MCF 10A (cell line): Measurements from ENCODE around the gene FLNC. TPM values are rescaled to one million over a fixed set of nuclear protein-coding genes. Genes with fewer than 3 reads are reported as not detected.

Experiments used
- BruUV-seq: library from RNA; stranded (reverse); fragments of 400-500 nt; replicated peaks from 2 replicates; lab custom pipeline; 2021; lab: Mats Ljungman, UMichigan
- CTCF ChIA-PET: fragments of 300-600 bp; sonication (Branson Sonifier 250); formaldehyde crosslinking; extraction: SDS; loops from one replicate; lab custom pipeline; 2021; ENCODE audit warnings: antibody characterized with exemption, inconsistent platforms; lab: Yijun Ruan, JAX
- POLR2A ChIA-PET: fragments of 300-600, 350-650 bp; sonication (Branson Sonifier 250); formaldehyde crosslinking; extraction: SDS; loops from one replicate; lab custom pipeline; 2020; ENCODE audit warnings: antibody characterized with exemption, inconsistent platforms; lab: Yijun Ruan, JAX
- DNase-seq: peaks from one replicate; pipeline ENCODE4 v3.0.0-alpha.2; 2018; ENCODE audit not compliant: unreplicated experiment
- H3K27ac Mint-ChIP-seq: one replicate; pipeline ENCODE4 v1.8.0; 2022; ENCODE audit warnings: mild to moderate bottlenecking, low read depth, mixed read lengths; ENCODE audit not compliant: unreplicated experiment
- H3K27me3 Mint-ChIP-seq: one replicate; pipeline ENCODE4 v1.8.0; 2022; ENCODE audit warnings: mixed read lengths; ENCODE audit not compliant: insufficient read depth, unreplicated experiment
- H3K36me3 Mint-ChIP-seq: one replicate; pipeline ENCODE4 v1.8.0; 2022; ENCODE audit warnings: mild to moderate bottlenecking, moderate library complexity, mixed read lengths; ENCODE audit not compliant: insufficient read depth, unreplicated experiment
- H3K4me1 Mint-ChIP-seq: one replicate; pipeline ENCODE4 v1.8.0; 2022; ENCODE audit warnings: mixed read lengths; ENCODE audit not compliant: insufficient read depth, unreplicated experiment
- H3K4me3 Mint-ChIP-seq: one replicate; pipeline ENCODE4 v1.8.0; 2022; ENCODE audit warnings: mild to moderate bottlenecking, moderate library complexity, mixed read lengths; ENCODE audit not compliant: unreplicated experiment
- H3K9me3 Mint-ChIP-seq: one replicate; pipeline ENCODE4 v1.8.0; 2022; ENCODE audit warnings: mixed read lengths; ENCODE audit not compliant: unreplicated experiment
- CTCF ChIP-seq: fragments of 200-600 bp; IDR thresholded peaks from one replicate; pipeline ENCODE4 v1.8.0; 2022; ENCODE audit warnings: antibody characterized with exemption, mild to moderate bottlenecking; ENCODE audit not compliant: unreplicated experiment
- intact Hi-C: fragments of 100-400 bp; cut with micrococcal nuclease; formaldehyde crosslinking; loops from 2 replicates; pipeline ENCODE4 v1.14.1; 2022
- total RNA-seq: library from RNA; stranded (reverse); gene quantifications from 2 replicates; pipeline ENCODE4 v1.2.3, GENCODE V29; 2022

Gene FLNC
- total RNA-seq, 1 experiment from 2014 or later, result 0.28 TPM

DNA sequence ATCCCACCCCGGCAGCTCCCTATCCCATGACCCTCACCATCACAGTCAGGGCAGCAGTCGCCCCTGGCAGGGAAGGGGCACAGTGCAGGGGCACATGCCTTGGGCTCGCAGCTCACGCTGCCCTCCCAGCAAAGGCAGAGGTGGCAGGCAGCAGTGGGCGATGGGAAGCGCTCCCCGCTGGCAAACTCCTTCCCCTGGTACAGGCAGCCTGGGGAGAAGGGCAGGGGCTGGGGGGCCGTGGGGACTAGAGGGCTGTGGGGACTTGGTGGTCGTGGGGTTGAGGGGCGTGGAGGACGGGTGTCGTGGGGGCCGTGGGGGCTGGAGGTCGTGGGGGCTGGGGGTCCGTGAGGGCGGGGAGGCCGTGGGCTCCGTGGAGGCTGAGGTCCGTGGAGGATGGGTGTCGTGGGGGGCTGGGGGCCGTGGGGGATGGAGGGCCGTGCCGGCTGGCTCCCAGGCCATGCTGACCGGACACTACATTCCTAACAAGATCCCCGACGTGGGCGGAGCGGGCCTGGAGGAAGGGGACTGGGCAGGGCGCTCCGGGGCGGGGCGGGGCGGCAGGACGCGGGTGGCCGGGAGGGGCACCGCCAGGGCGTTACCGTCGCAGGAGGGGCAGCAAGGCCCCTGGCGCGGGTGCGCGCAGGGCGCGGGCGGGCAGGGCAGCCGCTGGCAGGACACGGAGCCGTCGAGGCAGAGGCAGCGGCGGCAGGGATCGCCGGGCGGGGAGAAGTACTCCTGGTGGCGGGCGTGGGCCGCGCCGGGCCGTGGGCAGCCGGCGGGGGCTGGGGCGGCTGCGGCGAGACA is 60.3 kb downstream of the FLNC start:
- H3K27ac Mint-ChIP-seq, result no peak overlapping the region
- BruUV-seq, result no TSS peak
- H3K4me1 Mint-ChIP-seq, result peaks cover 10% of the 10 kb centered on the region
- POLR2A ChIA-PET, result no interaction called here
- H3K4me3 Mint-ChIP-seq, result no peak overlapping the region
- no peaks in the 10 kb centered on the region for H3K27me3 Mint-ChIP-seq
- TF ChIP-seq CTCF, result no peak
- DNase-seq, result peak; percentile 29
- H3K9me3 Mint-ChIP-seq, result no peaks in the 10 kb centered on the region
- CTCF ChIA-PET, result interaction anchor here (0.6 kb wide), 2 partner anchors 12 to 161 kb away, joined by 3 to 6 read pairs; no protein-coding TSS in a partner anchor
- intact Hi-C loops, result no loop called here
- H3K36me3 Mint-ChIP-seq, result no peaks in the 10 kb centered on the region

DNA sequence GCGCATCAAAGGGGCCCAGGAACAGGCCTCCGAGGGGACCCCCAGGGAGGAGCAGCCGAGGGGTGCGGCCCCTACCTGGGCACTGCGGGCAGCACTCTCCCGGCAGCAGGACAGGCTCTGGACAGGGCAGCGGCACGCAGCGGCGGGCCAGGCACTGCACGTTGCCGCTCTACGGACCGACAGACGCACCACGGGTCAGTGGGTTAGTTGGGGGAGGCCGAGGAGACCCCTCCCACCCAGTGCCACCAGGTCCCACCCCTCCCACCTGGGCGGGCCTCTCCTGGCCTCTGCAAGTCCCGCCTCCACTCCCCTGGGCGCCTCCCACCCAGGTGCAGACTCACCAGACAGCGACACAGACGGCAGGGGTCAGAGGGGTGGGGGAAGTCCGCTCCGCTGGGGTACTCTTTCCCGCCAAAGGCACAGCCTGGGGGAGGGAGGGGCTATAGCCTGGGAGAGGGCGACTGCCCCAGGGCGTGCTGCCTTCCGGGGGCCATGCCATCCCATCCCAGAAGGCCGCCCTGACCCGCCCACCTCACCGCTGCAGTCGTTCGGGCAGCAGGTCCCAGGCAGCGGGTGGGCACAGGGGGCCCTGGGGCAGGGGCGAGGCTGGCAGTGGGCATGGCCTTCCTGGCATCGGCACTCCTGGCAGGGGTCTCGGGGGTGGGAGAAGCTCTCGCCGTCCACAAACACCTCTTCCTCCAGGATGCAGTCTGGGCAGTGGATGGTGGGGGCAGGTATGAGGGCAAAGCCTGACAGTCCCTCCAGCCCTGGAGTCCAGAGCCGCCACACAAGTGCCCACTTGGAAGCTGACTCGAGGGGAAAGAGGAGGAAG is 61.1 kb downstream of the FLNC start:
- intact Hi-C loops, result no loop called here
- no peaks in the 10 kb centered on the region for H3K36me3 Mint-ChIP-seq
- H3K4me3 Mint-ChIP-seq, result no peak overlapping the region
- ChIA-PET CTCF (interaction anchor here (0.7 to 2.1 kb wide), 2 partner anchors 8 to 66 kb away, joined by 3 to 8 read pairs; no protein-coding TSS in a partner anchor), POLR2A (interaction anchor here (1.4 to 2.1 kb wide), 3 partner anchors 12 to 71 kb away, joined by 4 to 10 read pairs (median 8); partner anchors contain the start of gene ATP6V1F)
- no peaks in the 10 kb centered on the region for H3K27me3 Mint-ChIP-seq
- no peak for DNase-seq
- peaks cover 10% of the 10 kb centered on the region for H3K4me1 Mint-ChIP-seq
- TF ChIP-seq CTCF, result no peak
- no peak overlapping the region for H3K27ac Mint-ChIP-seq
- no TSS peak for BruUV-seq
- no peaks in the 10 kb centered on the region for H3K9me3 Mint-ChIP-seq

DNA sequence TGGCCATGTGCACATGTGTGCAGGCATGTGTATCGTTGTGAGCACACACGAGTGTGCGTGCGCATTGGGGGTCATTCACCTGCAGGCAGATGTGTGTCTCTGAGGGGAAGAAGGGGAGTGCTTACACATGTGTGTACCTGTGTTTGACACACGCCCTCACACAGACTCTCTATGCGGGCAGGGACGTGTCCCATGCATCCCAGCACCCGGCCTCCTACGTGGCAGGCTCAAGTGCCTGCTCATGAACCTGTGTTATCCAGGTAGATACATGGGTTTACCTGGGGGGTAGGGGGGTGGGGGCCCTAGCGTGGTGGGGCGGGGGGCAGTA is 61.7 kb downstream of the FLNC start:
- intact Hi-C loops, result no loop called here
- Mint-ChIP-seq H3K4me1 (peaks cover 12% of the 10 kb centered on the region), H3K9me3 (no peaks in the 10 kb centered on the region), H3K4me3 (no peak overlapping the region), H3K36me3 (no peaks in the 10 kb centered on the region), H3K27me3 (no peaks in the 10 kb centered on the region), H3K27ac (no peak overlapping the region)
- ChIA-PET POLR2A (interaction anchor here (1.4 to 2.1 kb wide), 3 partner anchors 12 to 71 kb away, joined by 4 to 10 read pairs (median 8); partner anchors contain the start of gene ATP6V1F), CTCF (interaction anchor here (0.7 to 2.1 kb wide), 2 partner anchors 8 to 66 kb away, joined by 3 to 8 read pairs; no protein-coding TSS in a partner anchor)
- no peak for DNase-seq
- no TSS peak for BruUV-seq
- no peak for TF ChIP-seq CTCF
